ENCODE measurements around the gene USP16.

DNA sequence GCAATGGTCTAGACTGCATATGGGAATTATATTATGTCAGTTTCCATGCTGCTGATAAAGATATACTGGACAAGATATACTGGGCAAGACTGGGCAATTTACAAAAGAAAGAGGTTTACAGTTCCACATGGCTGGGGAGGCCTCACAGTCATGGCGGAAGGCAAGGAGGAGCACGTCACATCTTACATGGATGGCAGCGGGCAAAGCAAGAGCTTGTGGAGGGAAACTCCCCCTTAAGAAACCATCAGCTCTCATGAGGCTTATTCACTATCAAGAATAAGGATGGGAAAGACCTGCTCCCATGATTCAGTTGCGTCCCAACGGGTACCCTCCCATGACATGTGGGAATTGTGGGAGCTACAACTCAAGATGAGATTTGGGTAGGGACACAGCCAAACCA is 27.8 kb downstream of the USP16 start:
- no peak for TF ChIP-seq EZH2 (IDR thresholded peaks at IDR 0.05; ENCODE audit: insufficient read depth, poor library complexity, severe bottlenecking)
- TF ChIP-seq EZH2phosphoT487 (IDR thresholded peaks at IDR 0.05; ENCODE audit: insufficient read depth, low read depth), result no peak

Data from GM23248 (cell line).